ENCODE measurements around the gene FOXL3. TPM values are rescaled to one million over a fixed set of nuclear protein-coding genes. Genes with fewer than 3 reads are reported as not detected.
"Not testable (repeated sequence)": the region's sequence is repeated elsewhere in the genome, so short reads cannot be mapped to it uniquely, and the experiment has no call there.

Gene FOXL3
- total RNA-seq, 3 donors from 2014 or later (not counting 1 experiment from before 2014, with no cell fraction given), result not detected

- H3K9me3 ChIP-seq (ENCODE audit: control insufficient read depth, insufficient read depth, low read length), result no peaks in the 10 kb centered on the region
- Mint-ChIP-seq H3K27me3 (ENCODE audit: low read depth in 2 of 2) (peaks cover 0 to 14% of the 10 kb centered on the region in 2 donors), H3K9me3 (peaks cover 0 to 8% of the 10 kb centered on the region in 2 donors), H3K27ac (no peak overlapping the region), H3K4me1 (peaks cover 0 to 10% of the 10 kb centered on the region in 2 donors), H3K4me3 (no peak overlapping the region), H3K36me3 (no peaks in the 10 kb centered on the region)
- ATAC-seq (no peak), DNase-seq (no peak)
- no peak overlapping the region for H3K27ac ChIP-seq (ENCODE audit: low read length)
- no peaks in the 10 kb centered on the region for H3K36me3 ChIP-seq (ENCODE audit: control insufficient read depth, insufficient read depth, low read length)
- intact Hi-C loops (cut with micrococcal nuclease), result no loop called here
- no peak for TF ChIP-seq CTCF (IDR thresholded peaks at IDR 0.05)
- WGBS (ENCODE audit: insufficient coverage), result 92% methylated on average over 11 of the region's 11 CpGs
- no peak overlapping the region for H3K4me3 ChIP-seq (ENCODE audit: low read length)
- no peaks in the 10 kb centered on the region for H3K27me3 ChIP-seq (ENCODE audit: control insufficient read depth, insufficient read depth, low read length)
- peaks cover 9% of the 10 kb centered on the region for H3K4me1 ChIP-seq (ENCODE audit: control insufficient read depth, insufficient read depth, low read length)
Measured at GRCh38 chr7:335358-336148, 45.6 kb downstream of the FOXL3 start.

- H3K36me3 ChIP-seq (ENCODE audit: control insufficient read depth, insufficient read depth, low read length); ATAC-seq; H3K4me3 ChIP-seq (ENCODE audit: low read length); H3K27ac Mint-ChIP-seq; H3K4me1 ChIP-seq (ENCODE audit: control insufficient read depth, insufficient read depth, low read length); H3K4me3 Mint-ChIP-seq; intact Hi-C loops (cut with micrococcal nuclease); H3K27me3 ChIP-seq (ENCODE audit: control insufficient read depth, insufficient read depth, low read length); H3K36me3 Mint-ChIP-seq; H3K4me1 Mint-ChIP-seq; H3K9me3 ChIP-seq (ENCODE audit: control insufficient read depth, insufficient read depth, low read length); H3K9me3 Mint-ChIP-seq; H3K27ac ChIP-seq (ENCODE audit: low read length); DNase-seq: not testable (repeated sequence)
- H3K27me3 Mint-ChIP-seq (ENCODE audit: low read depth in 2 of 2), result peaks cover 0 to 10% of the 10 kb centered on the region in 2 donors
- 91% methylated on average over 17 of the region's 25 CpGs for WGBS (ENCODE audit: insufficient coverage)
Measured at GRCh38 chr7:336149-336533, 46.2 kb downstream of the FOXL3 start.

GRCh38 chr7:336810-337566, 47.0 kb downstream of the FOXL3 start:
- TF ChIP-seq CTCF (IDR thresholded peaks at IDR 0.05), result no peak
- no peak overlapping the region for H3K27ac Mint-ChIP-seq
- intact Hi-C loops (cut with micrococcal nuclease), result no loop called here
- no peak overlapping the region for H3K4me3 Mint-ChIP-seq
- ATAC-seq (no peak), DNase-seq (peak in 1 of 2 donors; percentile 47)
- WGBS (ENCODE audit: insufficient coverage), result 76% methylated on average over 34 of the region's 34 CpGs
- H3K27me3 ChIP-seq (ENCODE audit: control insufficient read depth, insufficient read depth, low read length), result no peaks in the 10 kb centered on the region
- peaks cover 0 to 10% of the 10 kb centered on the region in 2 donors for H3K4me1 Mint-ChIP-seq
- peaks cover 0 to 8% of the 10 kb centered on the region in 2 donors for H3K9me3 Mint-ChIP-seq
- H3K27me3 Mint-ChIP-seq (ENCODE audit: low read depth in 2 of 2), result peaks cover 0 to 9% of the 10 kb centered on the region in 2 donors
- no peaks in the 10 kb centered on the region for H3K36me3 ChIP-seq (ENCODE audit: control insufficient read depth, insufficient read depth, low read length)
- H3K36me3 Mint-ChIP-seq, result no peaks in the 10 kb centered on the region
- no peaks in the 10 kb centered on the region for H3K9me3 ChIP-seq (ENCODE audit: control insufficient read depth, insufficient read depth, low read length)
- no peak overlapping the region for H3K4me3 ChIP-seq (ENCODE audit: low read length)
- H3K27ac ChIP-seq (ENCODE audit: low read length), result no peak overlapping the region
- peaks cover 9% of the 10 kb centered on the region for H3K4me1 ChIP-seq (ENCODE audit: control insufficient read depth, insufficient read depth, low read length)

- Histone ChIP-seq H3K27me3 (ENCODE audit: control insufficient read depth, insufficient read depth, low read length) (no peaks in the 10 kb centered on the region), H3K9me3 (ENCODE audit: control insufficient read depth, insufficient read depth, low read length) (no peaks in the 10 kb centered on the region), H3K4me3 (ENCODE audit: low read length) (no peak overlapping the region), H3K36me3 (ENCODE audit: control insufficient read depth, insufficient read depth, low read length) (no peaks in the 10 kb centered on the region), H3K4me1 (ENCODE audit: control insufficient read depth, insufficient read depth, low read length) (peaks cover 7% of the 10 kb centered on the region), H3K27ac (ENCODE audit: low read length) (no peak overlapping the region)
- no peak overlapping the region for H3K27ac Mint-ChIP-seq
- no peak for DNase-seq
- WGBS (ENCODE audit: insufficient coverage), result 89% methylated on average over 17 of the region's 17 CpGs
- H3K36me3 Mint-ChIP-seq, result no peaks in the 10 kb centered on the region
- no peak for ATAC-seq
- peaks cover 0 to 10% of the 10 kb centered on the region in 2 donors for H3K4me1 Mint-ChIP-seq
- intact Hi-C loops (cut with micrococcal nuclease), result no loop called here
- H3K27me3 Mint-ChIP-seq (ENCODE audit: low read depth in 2 of 2), result peaks cover 0 to 11% of the 10 kb centered on the region in 2 donors
- no peak for TF ChIP-seq CTCF (IDR thresholded peaks at IDR 0.05)
- H3K4me3 Mint-ChIP-seq, result no peak overlapping the region
- peaks cover 0 to 8% of the 10 kb centered on the region in 2 donors for H3K9me3 Mint-ChIP-seq
Measured at GRCh38 chr7:337567-337951, 47.6 kb downstream of the FOXL3 start.
